Effector memory CD8-positive, alpha-beta T cell (primary cell): ENCODE measurements around the gene HOXC11.

ENCODE experiments used
- ATAC-seq: fragments of 150-1000 bp; cut with Tn5 transposase; replicated peaks from 2 replicates; pipeline ENCODE4 v1.10.0; 2021; ENCODE audit warnings: mild to moderate bottlenecking, moderate library complexity
- DNase-seq, 3 experiments: peaks; one replicate each; pipeline ENCODE4 v3.0.0; 2021
- H3K27ac Mint-ChIP-seq, 2 donors: one replicate each; pipeline ENCODE4 v1.8.0; 2022; ENCODE audit warnings: mild to moderate bottlenecking in 2 of 2, mixed read lengths in 2 of 2, moderate library complexity in 2 of 2
- H3K27me3 Mint-ChIP-seq, 2 donors: one replicate each; pipeline ENCODE4 v1.8.0; 2022; ENCODE audit warnings: mixed read lengths in 2 of 2
- H3K36me3 Mint-ChIP-seq: one replicate; pipeline ENCODE4 v1.8.0; 2022; ENCODE audit warnings: mild to moderate bottlenecking, moderate library complexity, mixed read lengths; ENCODE audit not compliant: insufficient read depth
- H3K4me1 Mint-ChIP-seq, 2 donors: one replicate each; pipeline ENCODE4 v1.8.0; 2022; ENCODE audit warnings: low read depth in 2 of 2, mixed read lengths in 2 of 2
- H3K4me3 Mint-ChIP-seq, 2 donors: one replicate each; pipeline ENCODE4 v1.8.0; 2022; ENCODE audit warnings: mild to moderate bottlenecking in 2 of 2, mixed read lengths in 2 of 2, moderate library complexity in 2 of 2
- H3K9me3 Mint-ChIP-seq, 2 donors: one replicate each; pipeline ENCODE4 v1.8.0; 2022; ENCODE audit warnings: mixed read lengths in 2 of 2

HOXC11 gene

DNA sequence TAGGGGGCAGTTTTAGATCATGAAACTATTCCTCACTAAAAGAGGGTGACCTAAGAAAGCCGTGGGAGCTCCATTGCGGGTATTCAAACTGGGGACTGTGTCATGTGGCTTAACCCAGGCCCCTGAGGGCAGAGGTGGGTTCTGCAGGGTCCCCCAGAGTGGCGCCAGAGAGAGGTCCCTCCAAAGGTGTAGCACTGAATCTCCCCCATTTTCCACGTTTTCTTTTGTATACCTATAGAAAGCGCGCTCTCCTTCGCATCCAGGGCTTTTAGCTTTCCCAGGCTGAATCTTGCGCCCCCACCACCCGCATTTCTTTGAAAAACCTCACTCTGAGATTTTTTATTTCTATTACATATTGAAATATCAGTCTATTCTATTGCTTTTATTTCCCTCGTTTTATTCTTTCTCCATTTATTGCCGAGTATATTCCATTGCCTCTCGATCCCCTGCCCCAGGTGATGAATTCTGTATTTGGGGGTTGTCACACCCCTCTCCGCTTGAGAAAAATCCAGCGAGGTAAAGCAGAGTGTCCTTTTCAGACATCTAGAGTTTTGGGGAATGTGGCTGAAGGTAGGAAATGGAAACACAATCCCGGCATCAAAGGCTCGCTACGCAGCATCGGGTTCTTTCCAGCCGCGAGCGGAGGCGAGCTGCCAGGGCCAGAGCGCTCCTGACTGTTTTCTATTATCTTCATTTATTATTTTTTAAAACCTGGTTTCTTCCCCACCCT, 35.2 kb upstream of the HOXC11 start:
- no peak for ATAC-seq
- no peaks in the 10 kb centered on the region for H3K9me3 Mint-ChIP-seq
- DNase-seq: no peak
- H3K4me3 Mint-ChIP-seq: no peak overlapping the region
- peaks cover 26% of the 10 kb centered on the region for H3K36me3 Mint-ChIP-seq
- H3K27me3 Mint-ChIP-seq: peaks cover 92 to 100% of the 10 kb centered on the region in 2 donors
- H3K27ac Mint-ChIP-seq: no peak overlapping the region
- H3K4me1 Mint-ChIP-seq: peaks cover 3 to 12% of the 10 kb centered on the region in 2 donors

- Mint-ChIP-seq H3K9me3 (no peaks in the 10 kb centered on the region), H3K4me1 (peaks cover 3 to 12% of the 10 kb centered on the region in 2 donors), H3K27ac (no peak within 1 kb of the TSS), H3K4me3 (no peak within 1 kb of the TSS), H3K27me3 (peaks cover 92 to 100% of the 10 kb centered on the region in 2 donors), H3K36me3 (peaks cover 26% of the 10 kb centered on the region)
- DNase-seq: no peak
- ATAC-seq: no peak
Observed at GRCh38 chr12:53938326-53939140, 34.4 kb upstream of the HOXC11 start, which contains the start of gene HOXC13. Gene HOXC13 (plus strand): TSS chr12:53938831. CDS start chr12:53938907, 76 bp downstream.

DNA sequence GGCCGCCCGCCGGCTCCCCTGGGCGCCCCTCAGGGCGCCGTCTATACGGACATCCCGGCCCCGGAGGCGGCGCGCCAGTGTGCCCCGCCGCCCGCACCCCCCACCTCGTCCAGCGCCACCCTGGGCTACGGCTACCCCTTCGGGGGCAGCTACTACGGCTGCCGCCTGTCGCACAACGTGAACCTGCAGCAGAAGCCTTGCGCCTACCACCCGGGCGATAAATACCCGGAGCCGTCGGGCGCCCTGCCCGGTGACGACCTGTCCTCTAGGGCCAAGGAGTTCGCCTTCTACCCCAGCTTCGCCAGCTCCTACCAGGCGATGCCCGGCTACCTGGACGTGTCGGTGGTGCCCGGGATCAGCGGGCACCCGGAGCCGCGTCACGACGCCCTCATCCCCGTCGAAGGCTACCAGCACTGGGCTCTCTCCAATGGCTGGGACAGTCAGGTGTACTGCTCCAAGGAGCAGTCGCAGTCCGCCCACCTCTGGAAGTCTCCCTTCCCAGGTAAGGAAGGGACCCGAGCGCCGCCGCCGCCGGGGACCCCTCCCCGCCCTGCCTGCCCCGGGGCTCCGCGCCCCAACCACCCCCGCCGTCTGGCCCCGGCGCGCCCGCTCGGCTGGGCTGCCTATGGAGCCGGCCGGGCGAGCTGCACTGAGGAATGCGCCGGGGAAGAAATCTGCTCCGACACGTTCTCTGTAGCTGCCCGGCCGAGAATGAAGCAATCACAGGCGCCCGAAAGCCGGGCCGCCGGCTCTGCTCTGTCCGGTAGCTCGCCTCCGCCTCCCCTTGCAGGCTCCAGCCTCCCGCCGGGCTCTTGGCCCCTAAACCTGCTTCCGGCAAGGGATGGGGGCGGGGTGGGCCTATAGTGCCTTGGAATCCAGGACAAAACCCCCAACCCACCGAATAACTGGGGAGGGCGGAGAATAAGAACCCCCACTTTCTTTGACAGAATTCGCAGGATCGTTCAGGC, 33.5 kb upstream of the HOXC11 start:
- peaks cover 26% of the 10 kb centered on the region for H3K36me3 Mint-ChIP-seq
- DNase-seq (no peak), ATAC-seq (no peak)
- peak overlapping the region; percentile 0 to 17 for H3K4me3 Mint-ChIP-seq
- no peaks in the 10 kb centered on the region for H3K9me3 Mint-ChIP-seq
- H3K4me1 Mint-ChIP-seq: peaks cover 3 to 12% of the 10 kb centered on the region in 2 donors
- peaks cover 92 to 100% of the 10 kb centered on the region in 2 donors for H3K27me3 Mint-ChIP-seq
- no peak overlapping the region for H3K27ac Mint-ChIP-seq

DNA sequence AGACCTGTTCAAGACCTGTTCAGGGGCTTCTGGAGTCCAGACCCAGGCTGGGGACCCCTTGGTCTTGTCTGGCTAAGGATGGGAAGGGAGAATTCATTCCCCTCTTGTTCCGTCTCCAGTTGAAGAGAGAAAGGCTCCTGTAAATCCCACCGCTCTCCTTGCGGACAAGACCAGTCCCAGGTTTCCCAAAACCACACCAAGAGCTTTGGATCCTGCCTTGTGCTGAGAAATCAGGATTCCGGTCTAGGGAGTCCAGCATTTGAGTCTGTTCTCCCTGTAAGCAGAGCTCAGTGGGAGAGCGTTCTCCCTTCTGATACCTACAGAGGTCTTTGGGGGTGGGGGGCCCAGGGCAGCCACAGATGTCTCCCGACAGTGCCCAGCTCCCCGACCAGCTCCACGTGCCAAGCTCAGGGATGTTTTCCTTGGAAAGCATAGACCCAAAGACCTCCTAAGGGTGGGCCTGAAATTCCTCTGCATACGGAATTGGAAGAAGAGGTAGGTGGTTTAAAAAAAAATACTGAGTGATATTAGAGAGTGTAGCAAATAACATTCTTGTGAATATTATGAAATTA, 32.4 kb upstream of the HOXC11 start:
- ATAC-seq: no peak
- Mint-ChIP-seq H3K4me3 (peak overlapping the region in 1 of 2 donors; percentile 17), H3K9me3 (no peaks in the 10 kb centered on the region), H3K27ac (no peak overlapping the region), H3K4me1 (peaks cover 9 to 13% of the 10 kb centered on the region in 2 donors), H3K36me3 (peaks cover 20% of the 10 kb centered on the region), H3K27me3 (peaks cover 92 to 100% of the 10 kb centered on the region in 2 donors)
- no peak for DNase-seq

DNA sequence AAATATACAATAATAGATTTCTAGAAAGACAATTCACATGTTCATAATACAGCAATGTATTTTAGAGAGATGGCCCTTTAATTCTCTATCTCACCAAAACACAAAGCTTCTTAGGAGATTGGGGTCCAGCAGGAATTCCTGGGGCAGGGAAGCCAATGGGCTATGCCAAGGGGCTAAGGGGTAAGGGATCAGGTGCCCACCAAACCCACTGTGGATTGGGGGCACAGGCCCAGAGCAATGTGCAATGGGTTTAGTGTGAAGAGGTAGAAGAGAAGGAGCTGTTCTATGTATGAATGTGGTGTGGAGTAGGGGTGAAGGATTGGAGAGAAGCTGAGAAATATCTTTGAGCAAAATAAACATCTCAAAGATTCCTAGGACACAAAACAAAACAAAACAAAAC, 31.7 kb upstream of the HOXC11 start:
- Mint-ChIP-seq H3K9me3 (no peaks in the 10 kb centered on the region), H3K27ac (no peak overlapping the region), H3K4me3 (no peak overlapping the region), H3K4me1 (peaks cover 7 to 10% of the 10 kb centered on the region in 2 donors), H3K27me3 (peaks cover 92 to 100% of the 10 kb centered on the region in 2 donors), H3K36me3 (peaks cover 18% of the 10 kb centered on the region)
- DNase-seq (no peak), ATAC-seq (no peak)

GRCh38 chr12:53941750-53942149, 31.2 kb upstream of the HOXC11 start:
- H3K27me3 Mint-ChIP-seq: peaks cover 92 to 100% of the 10 kb centered on the region in 2 donors
- H3K36me3 Mint-ChIP-seq: peaks cover 15% of the 10 kb centered on the region
- H3K27ac Mint-ChIP-seq: no peak overlapping the region
- DNase-seq (no peak), ATAC-seq (no peak)
- H3K4me1 Mint-ChIP-seq: peaks cover 7 to 10% of the 10 kb centered on the region in 2 donors
- no peak overlapping the region for H3K4me3 Mint-ChIP-seq
- no peaks in the 10 kb centered on the region for H3K9me3 Mint-ChIP-seq

GRCh38 chr12:53942467-53942997, 30.4 kb upstream of the HOXC11 start:
- H3K36me3 Mint-ChIP-seq: peaks cover 14% of the 10 kb centered on the region
- peaks cover 92 to 98% of the 10 kb centered on the region in 2 donors for H3K27me3 Mint-ChIP-seq
- DNase-seq (no peak), ATAC-seq (no peak)
- H3K4me1 Mint-ChIP-seq: peaks cover 6 to 7% of the 10 kb centered on the region in 2 donors
- H3K4me3 Mint-ChIP-seq: no peak overlapping the region
- no peak overlapping the region for H3K27ac Mint-ChIP-seq
- no peaks in the 10 kb centered on the region for H3K9me3 Mint-ChIP-seq

DNA sequence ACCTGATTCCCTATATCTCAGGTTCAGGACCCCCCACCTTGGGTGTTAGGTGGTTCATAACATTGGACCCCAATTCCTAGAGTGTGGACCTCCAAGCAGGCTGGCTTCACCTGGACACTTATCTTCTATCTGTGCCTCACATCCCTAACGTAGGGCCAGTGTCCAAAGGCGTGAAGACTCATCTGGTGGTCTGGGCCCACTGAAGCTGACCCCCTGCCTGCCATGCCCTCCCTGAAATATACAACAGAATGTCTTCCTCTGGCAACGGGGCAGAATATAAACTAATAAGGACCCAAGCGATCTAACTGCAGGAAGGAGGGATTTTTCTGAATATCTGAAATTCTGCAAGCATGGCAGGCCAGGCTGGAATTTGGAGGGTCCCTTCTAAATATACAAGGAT, 28.7 kb upstream of the HOXC11 start:
- H3K27me3 Mint-ChIP-seq: peaks cover 96 to 98% of the 10 kb centered on the region in 2 donors
- H3K4me3 Mint-ChIP-seq: no peak overlapping the region
- no peak for DNase-seq
- ATAC-seq: no peak
- no peaks in the 10 kb centered on the region for H3K9me3 Mint-ChIP-seq
- peaks cover 6% of the 10 kb centered on the region for H3K36me3 Mint-ChIP-seq
- no peak overlapping the region for H3K27ac Mint-ChIP-seq
- peaks cover 7% of the 10 kb centered on the region in 2 donors for H3K4me1 Mint-ChIP-seq

DNA sequence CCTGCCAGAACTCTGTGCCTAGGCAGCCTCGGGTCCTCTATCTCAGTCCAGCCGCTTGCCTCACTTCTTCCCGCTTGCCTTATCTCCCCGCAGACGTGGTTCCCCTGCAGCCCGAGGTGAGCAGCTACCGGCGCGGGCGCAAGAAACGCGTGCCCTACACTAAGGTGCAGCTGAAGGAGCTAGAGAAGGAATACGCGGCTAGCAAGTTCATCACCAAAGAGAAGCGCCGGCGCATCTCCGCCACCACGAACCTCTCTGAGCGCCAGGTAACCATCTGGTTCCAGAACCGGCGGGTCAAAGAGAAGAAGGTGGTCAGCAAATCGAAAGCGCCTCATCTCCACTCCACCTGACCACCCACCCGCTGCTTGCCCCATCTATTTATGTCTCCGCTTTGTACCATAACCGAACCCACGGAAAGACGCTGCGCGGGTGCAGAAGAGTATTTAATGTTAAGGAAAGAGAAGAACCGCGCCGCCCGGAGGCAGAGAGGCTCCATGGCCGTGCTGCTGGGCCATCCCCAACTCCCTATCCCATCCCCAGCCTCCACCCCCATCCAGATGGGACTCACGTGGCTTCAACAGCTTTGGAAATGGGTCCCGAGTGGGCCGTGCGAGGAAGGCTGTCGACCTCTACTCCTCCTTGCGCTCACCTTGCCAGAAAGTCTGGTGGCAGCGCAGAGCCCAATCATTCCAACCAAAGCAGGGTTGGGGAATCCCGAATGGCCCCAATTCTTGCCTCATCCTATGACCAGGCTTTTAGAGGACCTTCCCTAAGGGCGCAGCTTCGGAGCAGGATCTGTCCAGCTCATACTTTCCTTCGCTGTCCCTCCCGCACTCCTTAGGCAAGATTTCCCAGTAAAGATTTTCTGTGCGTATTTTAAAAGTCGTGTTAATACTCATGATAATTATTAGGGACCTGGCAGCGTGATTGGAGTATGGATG, 27.7 kb upstream of the HOXC11 start:
- Mint-ChIP-seq H3K9me3 (no peaks in the 10 kb centered on the region), H3K27me3 (peaks cover 98 to 99% of the 10 kb centered on the region in 2 donors), H3K36me3 (peaks cover 4% of the 10 kb centered on the region), H3K4me3 (peak overlapping the region in 1 of 2 donors; percentile 10), H3K27ac (peak overlapping the region in 1 of 2 donors; percentile 26), H3K4me1 (peaks cover 7% of the 10 kb centered on the region in 2 donors)
- ATAC-seq: no peak
- no peak for DNase-seq

DNA sequence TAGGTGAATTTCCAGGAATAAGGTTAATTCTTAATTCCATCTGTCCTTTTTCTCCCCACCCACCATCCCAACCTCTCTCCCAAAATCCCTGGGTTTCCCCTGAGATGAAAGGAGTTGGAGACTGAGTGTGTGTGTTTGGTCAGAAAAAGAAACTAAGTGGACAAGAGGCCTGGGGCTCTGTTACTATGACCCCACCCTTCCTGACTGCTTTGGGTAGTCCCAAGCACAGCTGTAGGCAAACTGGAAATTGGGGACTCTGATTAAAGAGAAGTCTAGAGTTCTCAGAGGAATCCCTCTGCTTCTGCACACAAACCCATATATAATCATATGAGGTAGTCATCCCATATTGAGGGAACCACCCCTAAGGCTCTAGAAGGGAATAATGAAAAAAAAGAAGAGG, 25.2 kb upstream of the HOXC11 start:
- H3K27ac Mint-ChIP-seq: no peak overlapping the region
- no peaks in the 10 kb centered on the region for H3K9me3 Mint-ChIP-seq
- H3K36me3 Mint-ChIP-seq: peaks cover 22% of the 10 kb centered on the region
- H3K4me1 Mint-ChIP-seq: peaks cover 7 to 19% of the 10 kb centered on the region in 2 donors
- peaks cover 98 to 99% of the 10 kb centered on the region in 2 donors for H3K27me3 Mint-ChIP-seq
- H3K4me3 Mint-ChIP-seq: no peak overlapping the region
- ATAC-seq: no peak
- DNase-seq: no peak

GRCh38 chr12:53948650-53949593, 24.0 kb upstream of the HOXC11 start:
- no peaks in the 10 kb centered on the region for H3K9me3 Mint-ChIP-seq
- H3K27me3 Mint-ChIP-seq: peaks cover 97 to 98% of the 10 kb centered on the region in 2 donors
- peaks cover 14 to 25% of the 10 kb centered on the region in 2 donors for H3K4me1 Mint-ChIP-seq
- H3K36me3 Mint-ChIP-seq: peaks cover 34% of the 10 kb centered on the region
- no peak overlapping the region for H3K4me3 Mint-ChIP-seq
- DNase-seq (no peak), ATAC-seq (no peak)
- H3K27ac Mint-ChIP-seq: no peak overlapping the region
